AG09309 (cell line): Measurements from ENCODE around the gene AMZ1.

Source experiments
- DNase-seq: peaks from one replicate; pipeline ENCODE4 v3.0.0-alpha.2; 2010; ENCODE audit warnings: low read depth
- H3K4me3 ChIP-seq: 2 replicates; pipeline ENCODE4 v1.5.1; 2011; ENCODE audit warnings: mild to moderate bottlenecking, low read depth, low read length, moderate library complexity; ENCODE audit not compliant: control insufficient read depth
- CTCF ChIP-seq: IDR thresholded peaks from 2 replicates; pipeline ENCODE4 v1.5.1; 2011; ENCODE audit warnings: mild to moderate bottlenecking, low read depth, low read length, inconsistent platforms; ENCODE audit not compliant: insufficient read depth, control insufficient read depth; ENCODE audit errors: missing control alignments

The AMZ1 gene

GRCh38 chr7:2715341-2716231 lies 27.6 kb downstream of the AMZ1 start:
- no peak overlapping the region for H3K4me3 ChIP-seq
- no peak for TF ChIP-seq CTCF
- no peak for DNase-seq

- H3K4me3 ChIP-seq: no peak overlapping the region
- no peak for TF ChIP-seq CTCF
- DNase-seq: no peak
Measured at GRCh38 chr7:2716488-2716887, 28.5 kb downstream of the AMZ1 start.

GRCh38 chr7:2716906-2717292 lies 28.9 kb downstream of the AMZ1 start:
- H3K4me3 ChIP-seq: no peak overlapping the region
- DNase-seq: no peak
- no peak for TF ChIP-seq CTCF

DNA sequence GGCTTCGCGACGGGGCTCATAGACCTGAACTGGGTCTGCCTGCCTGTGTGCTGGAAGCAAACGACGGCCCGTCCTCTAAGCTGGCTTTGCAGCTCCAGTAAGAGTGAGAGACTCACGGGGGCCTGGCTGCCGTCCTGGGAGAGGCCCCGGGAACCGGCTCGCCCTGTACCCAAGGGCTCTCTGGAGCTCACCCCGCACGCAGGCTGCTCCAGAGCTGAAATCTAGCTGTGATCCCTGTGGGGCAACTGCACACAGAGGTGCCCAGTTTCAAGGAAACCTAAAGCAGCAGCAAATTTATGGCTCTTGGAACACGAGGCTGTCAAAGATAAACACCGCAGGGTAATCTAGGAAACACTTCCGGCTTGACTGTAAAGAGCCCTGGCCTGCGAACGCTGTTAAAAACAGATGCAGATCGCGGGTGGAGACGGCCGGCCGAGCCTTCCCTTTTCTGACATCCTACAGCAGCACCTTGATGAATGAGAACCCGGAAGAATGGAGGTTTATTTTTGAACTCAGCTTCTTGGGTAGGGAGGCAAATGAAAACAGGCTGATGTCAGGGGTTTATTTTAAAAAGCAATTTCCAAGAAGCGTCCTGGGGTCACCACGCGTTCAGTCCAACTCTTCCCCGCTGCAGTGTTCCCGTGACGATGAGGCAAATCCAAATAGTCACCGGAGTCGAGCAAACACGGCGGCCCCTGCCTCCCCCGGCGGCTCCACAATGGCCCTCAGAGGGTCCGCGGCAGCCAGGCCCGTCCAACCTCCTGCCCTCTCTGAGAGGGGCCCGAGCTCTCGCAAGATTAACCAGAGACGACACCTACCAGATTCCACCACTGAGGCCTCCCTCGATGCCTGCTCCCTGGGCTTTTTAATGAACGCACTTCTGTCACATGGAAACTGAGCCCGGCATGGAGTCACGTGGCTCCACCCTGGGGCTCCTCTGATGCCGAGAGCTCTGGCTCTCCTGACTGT lies 29.6 kb downstream of the AMZ1 start:
- TF ChIP-seq CTCF: no peak
- DNase-seq: no peak
- no peak overlapping the region for H3K4me3 ChIP-seq

DNA sequence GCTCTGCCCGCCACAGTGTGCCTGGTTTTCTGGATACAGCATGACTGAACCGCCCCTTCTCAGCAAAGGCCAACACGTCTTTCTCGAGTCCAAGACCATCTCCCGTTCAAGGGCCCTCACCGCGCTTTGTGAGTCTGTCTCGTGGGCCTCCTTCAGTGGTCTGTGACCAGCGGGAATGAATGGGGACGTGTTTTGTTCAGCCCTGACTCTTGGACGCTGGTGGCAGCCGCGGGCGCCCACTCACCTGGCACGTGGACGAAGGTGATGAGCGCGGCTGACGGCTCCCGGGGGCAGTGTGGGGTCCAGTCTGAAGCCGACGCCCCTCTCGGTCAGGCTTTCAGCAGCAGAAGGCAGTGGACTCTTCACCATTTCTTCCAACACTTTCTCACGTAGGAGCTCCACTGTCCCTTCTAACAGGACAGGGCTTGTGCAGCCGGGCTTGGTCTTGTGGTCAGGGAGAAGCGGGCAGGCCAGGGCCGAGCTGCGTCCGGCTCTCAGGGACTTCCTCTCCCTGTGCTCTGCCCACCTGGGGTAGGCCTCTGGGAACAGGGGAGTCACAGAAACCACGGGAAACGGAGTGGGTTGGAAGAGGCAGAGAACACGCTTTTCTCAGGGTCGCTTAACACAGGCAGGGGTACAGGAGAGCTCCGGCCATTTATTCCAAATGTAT lies 30.4 kb downstream of the AMZ1 start:
- no peak for TF ChIP-seq CTCF
- H3K4me3 ChIP-seq: no peak overlapping the region
- no peak for DNase-seq

DNA sequence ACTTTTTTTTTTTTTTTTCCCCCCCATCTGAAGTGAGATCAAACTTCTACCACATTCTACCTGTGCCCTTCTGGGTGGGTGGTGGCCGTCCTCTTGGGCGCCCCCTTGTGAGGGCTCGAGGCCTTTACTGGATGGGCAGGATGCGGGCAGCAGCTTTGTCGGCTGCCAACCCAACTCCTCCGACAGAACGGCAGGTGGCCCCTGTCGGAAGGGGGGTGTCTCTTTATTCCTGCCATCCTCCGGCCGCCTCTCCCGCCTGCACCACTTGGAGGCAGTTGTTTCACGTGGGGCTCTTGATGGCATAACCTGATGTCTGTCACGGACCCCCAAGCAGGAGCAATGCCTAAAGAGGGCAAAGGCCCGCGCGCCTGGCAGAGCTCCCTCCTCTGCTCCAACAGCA lies 31.0 kb downstream of the AMZ1 start:
- no peak overlapping the region for H3K4me3 ChIP-seq
- DNase-seq: no peak
- peak; percentile 50 for TF ChIP-seq CTCF
